HEK293 (cell line): ENCODE results near the gene MBTD1.

ENCODE experiments used
- ATF2 ChIP-seq: fragments of 450-650 bp; formaldehyde crosslinking; IDR thresholded peaks from 2 replicates; pipeline ENCODE4 v1.5.1; 2016; ENCODE audit warnings: missing biosample characterization, missing genetic modification characterization, low read depth
- EGR2 ChIP-seq: fragments of 450-650 bp; formaldehyde crosslinking; IDR thresholded peaks from 2 replicates; pipeline ENCODE4 v1.5.1; 2016; ENCODE audit warnings: low read depth, missing biosample characterization, missing genetic modification characterization
- GFI1B ChIP-seq: fragments of 450-650 bp; formaldehyde crosslinking; IDR thresholded peaks from 2 replicates; pipeline ENCODE4 v1.5.1; 2016; ENCODE audit warnings: missing biosample characterization, missing genetic modification characterization
- HOXA7 ChIP-seq: sonication (generic); formaldehyde crosslinking; IDR thresholded peaks from 2 replicates; pipeline ENCODE4 v1.8.1; 2022; ENCODE audit warnings: missing genetic modification reagents, borderline replicate concordance
- KLF17 ChIP-seq: fragments of 450-650 bp; formaldehyde crosslinking; IDR thresholded peaks from 2 replicates; pipeline ENCODE4 v1.5.1; 2016; ENCODE audit warnings: missing biosample characterization, missing genetic modification characterization
- KLF9 ChIP-seq: fragments of 450-650 bp; formaldehyde crosslinking; IDR thresholded peaks from 2 replicates; pipeline ENCODE4 v1.5.1; 2016; ENCODE audit warnings: missing biosample characterization, missing genetic modification characterization, low read depth
- PRDM6 ChIP-seq: fragments of 450-650 bp; formaldehyde crosslinking; IDR thresholded peaks from 2 replicates; pipeline ENCODE4 v1.5.1; 2017; ENCODE audit warnings: missing biosample characterization, missing genetic modification characterization
- RBAK ChIP-seq: fragments of 450-650 bp; formaldehyde crosslinking; IDR thresholded peaks from 2 replicates; pipeline ENCODE4 v1.5.1; 2016; ENCODE audit warnings: missing biosample characterization, missing genetic modification characterization
- TSHZ1 ChIP-seq: fragments of 450-650 bp; formaldehyde crosslinking; IDR thresholded peaks from 2 replicates; pipeline ENCODE4 v1.5.1; 2016; ENCODE audit warnings: missing biosample characterization, missing genetic modification characterization, borderline replicate concordance
- WT1 ChIP-seq: fragments of 450-650 bp; formaldehyde crosslinking; IDR thresholded peaks from 2 replicates; pipeline ENCODE4 v1.5.1; 2016; ENCODE audit warnings: missing biosample characterization, missing genetic modification characterization
- ZBTB7A ChIP-seq: fragments of 450-650 bp; formaldehyde crosslinking; IDR thresholded peaks from 2 replicates; pipeline ENCODE4 v1.5.1; 2016; ENCODE audit warnings: low read depth, missing biosample characterization, missing genetic modification characterization
- ZFP37 ChIP-seq: fragments of 450-650 bp; formaldehyde crosslinking; IDR thresholded peaks from 2 replicates; pipeline ENCODE4 v1.5.1; 2016; ENCODE audit warnings: missing biosample characterization, missing genetic modification characterization
- ZNF10 ChIP-seq: fragments of 450-650 bp; formaldehyde crosslinking; IDR thresholded peaks from 2 replicates; pipeline ENCODE4 v1.5.1; 2017; ENCODE audit warnings: missing biosample characterization, missing genetic modification characterization
- ZNF146 ChIP-seq: fragments of 450-650 bp; formaldehyde crosslinking; IDR thresholded peaks from 2 replicates; pipeline ENCODE4 v1.5.1; 2016; ENCODE audit warnings: missing biosample characterization, missing genetic modification characterization
- ZNF157 ChIP-seq: fragments of 450-650 bp; formaldehyde crosslinking; IDR thresholded peaks from 2 replicates; pipeline ENCODE4 v1.5.1; 2016; ENCODE audit warnings: missing biosample characterization, missing genetic modification characterization
- ZNF211 ChIP-seq: fragments of 450-650 bp; formaldehyde crosslinking; IDR thresholded peaks from 2 replicates; pipeline ENCODE4 v1.5.1; 2016; ENCODE audit warnings: low read depth, missing biosample characterization, missing genetic modification characterization
- ZNF518A ChIP-seq: fragments of 450-650 bp; formaldehyde crosslinking; conservative IDR thresholded peaks from 2 replicates; pipeline ENCODE4 v1.5.1; 2016; ENCODE audit warnings: low read depth, missing biosample characterization, missing genetic modification characterization
- ZNF558 ChIP-seq: fragments of 450-650 bp; formaldehyde crosslinking; IDR thresholded peaks from 2 replicates; pipeline ENCODE4 v1.5.1; 2016; ENCODE audit warnings: missing biosample characterization, missing genetic modification characterization
- ZNF600 ChIP-seq: fragments of 450-650 bp; formaldehyde crosslinking; IDR thresholded peaks from 2 replicates; pipeline ENCODE4 v1.5.1; 2016; ENCODE audit warnings: missing biosample characterization, missing genetic modification characterization
- ZNF639 ChIP-seq: fragments of 450-650 bp; formaldehyde crosslinking; IDR thresholded peaks from 2 replicates; pipeline ENCODE4 v1.5.1; 2016; ENCODE audit warnings: missing biosample characterization, missing genetic modification characterization
- ZNF645 ChIP-seq: fragments of 450-650 bp; formaldehyde crosslinking; IDR thresholded peaks from 2 replicates; pipeline ENCODE4; 2016; ENCODE audit warnings: missing biosample characterization, missing genetic modification characterization
- ZNF701 ChIP-seq: fragments of 450-650 bp; formaldehyde crosslinking; IDR thresholded peaks from 2 replicates; pipeline ENCODE4 v1.5.1; 2016; ENCODE audit warnings: missing biosample characterization, missing genetic modification characterization
- ZNF707 ChIP-seq: fragments of 450-650 bp; formaldehyde crosslinking; IDR thresholded peaks from 2 replicates; pipeline ENCODE4 v1.5.1; 2016; ENCODE audit warnings: missing biosample characterization, missing genetic modification characterization
- ZXDB ChIP-seq: fragments of 450-650 bp; formaldehyde crosslinking; IDR thresholded peaks from 2 replicates; pipeline ENCODE4 v1.5.1; 2016; ENCODE audit warnings: missing biosample characterization, missing genetic modification characterization

The MBTD1 gene

GRCh38 chr17:51144266-51145022 is 115.4 kb downstream of the MBTD1 start (continued):
- TF ChIP-seq ZNF146: no peak
- peak; percentile 43; the same call in 1 of the 2 replicates for TF ChIP-seq PRDM6 (tag by site-specific recombination)
- TF ChIP-seq ZNF707: no peak
- TF ChIP-seq KLF9: no peak
- no peak for TF ChIP-seq HOXA7 (CRISPR knock-in tag)
- no peak for TF ChIP-seq RBAK (tag by site-specific recombination)
- TF ChIP-seq ZNF600 (tag by site-specific recombination): peak; percentile 86
- peak; percentile 54; the same call in 1 of the 2 replicates for TF ChIP-seq EGR2 (tag by site-specific recombination)
- TF ChIP-seq ZNF639 (tag by site-specific recombination): no peak
- no peak for TF ChIP-seq ZNF211 (tag by site-specific recombination)
- TF ChIP-seq ZNF701: no peak
- no peak for TF ChIP-seq KLF17 (tag by site-specific recombination)
- no peak for TF ChIP-seq TSHZ1
- TF ChIP-seq ZNF558 (tag by site-specific recombination): no peak
- no peak for TF ChIP-seq ZXDB
- TF ChIP-seq GFI1B (tag by site-specific recombination): no peak
- TF ChIP-seq ZBTB7A (tag by site-specific recombination): no peak
- TF ChIP-seq ZNF645 (tag by site-specific recombination): no peak
- TF ChIP-seq ATF2 (tag by site-specific recombination): no peak
- TF ChIP-seq ZNF518A: no peak
- TF ChIP-seq ZNF10 (tag by site-specific recombination): peak; percentile 76; the same call in 1 of the 2 replicates
- no peak for TF ChIP-seq ZNF157
- TF ChIP-seq ZFP37: no peak
- TF ChIP-seq WT1: peak; percentile 65
